ENCODE measurements around the gene TTLL5. TPM values are rescaled to one million over a fixed set of nuclear protein-coding genes. Genes with fewer than 3 reads are reported as not detected.

TTLL5 gene
- total and polyA plus RNA-seq, 2 of the 13 experiments (the other 11 are each of a cell fraction or from before 2014, with no cell fraction given) = 11.8 to 18.8 TPM

DNA sequence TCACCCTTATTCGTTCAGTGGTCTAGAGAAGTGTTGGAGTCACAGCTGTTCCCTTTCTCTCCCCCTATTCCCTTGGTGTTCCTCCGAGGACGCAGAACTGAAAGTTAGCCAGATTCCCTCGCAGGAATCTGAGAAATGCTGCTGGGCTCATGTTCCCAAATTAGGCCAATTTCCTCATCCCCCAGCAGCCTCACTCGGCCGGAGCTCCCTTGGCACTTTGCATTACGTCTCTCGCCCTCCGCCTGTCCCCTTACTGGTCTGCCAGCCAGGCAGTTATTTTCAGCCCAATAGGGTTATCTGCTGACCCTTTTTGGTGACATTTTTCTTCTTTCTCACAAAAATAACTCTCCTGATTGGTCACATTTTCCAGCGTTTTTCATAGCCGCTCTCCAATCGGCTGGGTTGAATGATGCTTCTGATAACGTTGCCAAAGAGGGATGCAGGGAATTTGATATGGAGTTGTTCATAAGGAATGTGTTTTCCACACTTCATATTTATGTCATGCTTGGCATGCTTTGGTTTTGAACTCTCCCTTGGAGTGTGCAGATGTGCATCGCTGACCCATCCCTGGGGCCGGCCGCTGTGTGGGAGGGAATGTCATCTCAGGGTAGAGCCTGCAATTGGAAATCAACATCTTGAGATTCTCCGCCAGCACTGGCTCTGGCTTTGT lies 334.5 kb downstream of the TTLL5 start:
- no peak overlapping the region for H3K4me3 ChIP-seq (replicated peaks in 1 of 3; ENCODE audit: insufficient read depth in 1 of 3, low read depth in 2 of 3, low read length in 3 of 3)
- BruUV-seq (replicated peaks) = no TSS peak
- in situ Hi-C loops (cut with HindIII; ENCODE audit: extremely low pct_ligation_motif_present, low pct_unique_long_range_greater_than_20kb) = no loop called here
- no peak overlapping the region for H3K4me2 ChIP-seq (ENCODE audit: low read depth, low read length)
- DNase-seq (ENCODE audit: low spot score) (no peak), FAIRE-seq (no peak), ATAC-seq (no peak)
- no peak overlapping the region for H3K27ac ChIP-seq (ENCODE audit: extremely low read length, insufficient read depth, low read length)
- no peaks in the 10 kb centered on the region for H3K9me3 ChIP-seq (ENCODE audit: low read length)
- H3K27me3 ChIP-seq (ENCODE audit: control insufficient read depth in 1 of 2, insufficient read depth in 2 of 2, low read length in 2 of 2) = no peaks in the 10 kb centered on the region
- no peaks in the 10 kb centered on the region for H3K36me3 ChIP-seq (replicated peaks in 1 of 2; ENCODE audit: control insufficient read depth in 1 of 2, insufficient read depth in 2 of 2, low read length in 2 of 2)
- ChIA-PET CTCF (ENCODE audit: low intra/inter-chr PET ratio, low total read pairs) (no interaction called here), POLR2A (no interaction called here)
- WGBS (ENCODE audit: low lambda C conversion rate) = 63% methylated on average over 17 of the region's 17 CpGs
- peaks cover 7% of the 10 kb centered on the region; the same call in 1 of the 2 replicates for H3K4me1 ChIP-seq (ENCODE audit: insufficient read depth, low read length)
- no peaks in the 10 kb centered on the region for H4K20me1 ChIP-seq (ENCODE audit: insufficient read depth, low read length)
- TF ChIP-seq MIXL1 (CRISPR knock-in tag; IDR thresholded peaks at IDR 0.05) (no peak), SMYD3 (CRISPR knock-in tag; IDR thresholded peaks at IDR 0.05) (no peak), MATR3 (CRISPR knock-in tag; IDR thresholded peaks at IDR 0.05) (no peak)
- TF ChIP-seq, protein P1, sequence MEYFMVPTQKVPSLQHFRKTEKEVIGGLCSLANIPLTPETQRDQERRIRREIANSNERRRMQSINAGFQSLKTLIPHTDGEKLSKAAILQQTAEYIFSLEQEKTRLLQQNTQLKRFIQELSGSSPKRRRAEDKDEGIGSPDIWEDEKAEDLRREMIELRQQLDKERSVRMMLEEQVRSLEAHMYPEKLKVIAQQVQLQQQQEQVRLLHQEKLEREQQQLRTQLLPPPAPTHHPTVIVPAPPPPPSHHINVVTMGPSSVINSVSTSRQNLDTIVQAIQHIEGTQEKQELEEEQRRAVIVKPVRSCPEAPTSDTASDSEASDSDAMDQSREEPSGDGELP (IDR thresholded peaks at IDR 0.05; ENCODE audit: borderline replicate concordance, low read depth) = no peak
- no peak overlapping the region for H2AFZ ChIP-seq (ENCODE audit: low read length)
- no peak overlapping the region for H3K9ac ChIP-seq (ENCODE audit: insufficient read depth, low read depth, low read length)
- H3K79me2 ChIP-seq (ENCODE audit: insufficient read depth, low read length) = no peaks in the 10 kb centered on the region
- intact Hi-C loops (cut with micrococcal nuclease; ENCODE audit: unreplicated experiment) = no loop called here

DNA sequence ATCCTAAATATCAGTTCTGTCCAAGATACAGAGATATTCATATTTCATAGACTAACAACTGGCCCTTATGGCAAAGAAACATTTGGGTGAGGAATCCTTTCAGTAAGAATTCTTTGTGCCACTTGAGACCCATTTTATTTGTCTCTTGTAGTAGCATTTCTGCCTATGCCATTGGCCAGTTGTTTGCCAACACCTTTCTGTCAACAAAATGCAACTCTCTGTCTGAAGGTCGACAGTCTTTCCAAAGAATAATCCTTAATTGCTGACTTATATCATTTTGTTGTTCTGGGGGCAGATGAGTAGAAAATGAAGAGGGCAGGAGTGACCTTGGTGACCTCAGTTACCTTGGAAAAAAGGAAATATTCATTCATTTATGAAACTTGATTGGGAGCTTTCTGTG lies 335.4 kb downstream of the TTLL5 start:
- ChIA-PET POLR2A (no interaction called here), CTCF (ENCODE audit: low intra/inter-chr PET ratio, low total read pairs) (no interaction called here)
- H3K27me3 ChIP-seq (ENCODE audit: control insufficient read depth in 1 of 2, insufficient read depth in 2 of 2, low read length in 2 of 2) = no peaks in the 10 kb centered on the region
- H3K9ac ChIP-seq (ENCODE audit: insufficient read depth, low read depth, low read length) = no peak overlapping the region
- BruUV-seq (replicated peaks) = no TSS peak
- no peaks in the 10 kb centered on the region for H3K79me2 ChIP-seq (ENCODE audit: insufficient read depth, low read length)
- intact Hi-C loops (cut with micrococcal nuclease; ENCODE audit: unreplicated experiment) (no loop called here), in situ Hi-C loops (cut with HindIII; ENCODE audit: extremely low pct_ligation_motif_present, low pct_unique_long_range_greater_than_20kb) (no loop called here)
- 0% methylated on average over 1 of the region's 1 CpG for WGBS (ENCODE audit: low lambda C conversion rate)
- DNase-seq (ENCODE audit: low spot score) (no peak), FAIRE-seq (no peak), ATAC-seq (no peak)
- no peaks in the 10 kb centered on the region for H3K36me3 ChIP-seq (replicated peaks in 1 of 2; ENCODE audit: control insufficient read depth in 1 of 2, insufficient read depth in 2 of 2, low read length in 2 of 2)
- no peak overlapping the region for H3K4me3 ChIP-seq (replicated peaks in 1 of 3; ENCODE audit: insufficient read depth in 1 of 3, low read depth in 2 of 3, low read length in 3 of 3)
- H2AFZ ChIP-seq (ENCODE audit: low read length) = no peak overlapping the region
- no peak overlapping the region for H3K4me2 ChIP-seq (ENCODE audit: low read depth, low read length)
- no peaks in the 10 kb centered on the region for H4K20me1 ChIP-seq (ENCODE audit: insufficient read depth, low read length)
- H3K9me3 ChIP-seq (ENCODE audit: low read length) = no peaks in the 10 kb centered on the region
- peaks cover 7% of the 10 kb centered on the region; the same call in 1 of the 2 replicates for H3K4me1 ChIP-seq (ENCODE audit: insufficient read depth, low read length)
- H3K27ac ChIP-seq (ENCODE audit: extremely low read length, insufficient read depth, low read length) = no peak overlapping the region
- TF ChIP-seq HOXA3 (CRISPR knock-in tag; IDR thresholded peaks at IDR 0.05) (no peak), HDAC6 (IDR thresholded peaks at IDR 0.05; ENCODE audit: low read depth, low read length) (no peak), ZNF530 (CRISPR knock-in tag; IDR thresholded peaks at IDR 0.05; ENCODE audit: low read depth) (no peak), ZFP62 (CRISPR knock-in tag; IDR thresholded peaks at IDR 0.05) (no peak), REXO4 (CRISPR knock-in tag; IDR thresholded peaks at IDR 0.05; ENCODE audit: borderline replicate concordance) (no peak), IRF2 (CRISPR knock-in tag; IDR thresholded peaks at IDR 0.05) (no peak), POGZ (CRISPR knock-in tag; IDR thresholded peaks at IDR 0.05) (no peak), CAMTA2 (CRISPR knock-in tag; IDR thresholded peaks at IDR 0.05; ENCODE audit: borderline replicate concordance) (no peak), ZNF660 (CRISPR knock-in tag; IDR thresholded peaks at IDR 0.05; ENCODE audit: borderline replicate concordance, low read depth) (no peak), FOXO1 (CRISPR knock-in tag; IDR thresholded peaks at IDR 0.05) (no peak), KAT8 (CRISPR knock-in tag; IDR thresholded peaks at IDR 0.05) (no peak), ZNF431 (CRISPR knock-in tag; IDR thresholded peaks at IDR 0.05; ENCODE audit: borderline replicate concordance, low read depth) (no peak), BHLHE40 (IDR thresholded peaks at IDR 0.05; ENCODE audit: low read length) (no peak), AHR (CRISPR knock-in tag; IDR thresholded peaks at IDR 0.05) (no peak), EED (CRISPR knock-in tag; IDR thresholded peaks at IDR 0.05) (no peak)
- TF ChIP-seq, protein P2, sequence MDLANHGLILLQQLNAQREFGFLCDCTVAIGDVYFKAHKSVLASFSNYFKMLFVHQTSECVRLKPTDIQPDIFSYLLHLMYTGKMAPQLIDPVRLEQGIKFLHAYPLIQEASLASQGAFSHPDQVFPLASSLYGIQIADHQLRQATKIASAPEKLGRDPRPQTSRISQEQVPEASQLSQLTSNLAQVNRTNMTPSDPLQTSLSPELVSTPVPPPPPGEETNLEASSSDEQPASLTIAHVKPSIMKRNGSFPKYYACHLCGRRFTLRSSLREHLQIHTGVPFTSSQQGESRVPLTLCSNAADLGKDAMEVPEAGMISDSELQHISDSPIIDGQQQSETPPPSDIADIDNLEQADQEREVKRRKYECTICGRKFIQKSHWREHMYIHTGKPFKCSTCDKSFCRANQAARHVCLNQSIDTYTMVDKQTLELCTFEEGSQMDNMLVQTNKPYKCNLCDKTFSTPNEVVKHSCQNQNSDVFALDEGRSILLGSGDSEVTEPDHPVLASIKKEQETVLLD (CRISPR knock-in tag; IDR thresholded peaks at IDR 0.05; ENCODE audit: low read depth) = no peak
